Erythroblast (primary cell): Measurements from ENCODE around the gene XPR1.

Source experiments
- GATA1 ChIP-seq: IDR thresholded peaks from 2 replicates; pipeline ENCODE4 v1.6.1; 2011; ENCODE audit warnings: low read depth, mild to moderate bottlenecking, control low read depth, low read length, moderate library complexity
- POLR2A ChIP-seq: IDR thresholded peaks from 2 replicates; pipeline ENCODE4 v1.6.1; 2011; ENCODE audit warnings: mild to moderate bottlenecking, low read length

DNA sequence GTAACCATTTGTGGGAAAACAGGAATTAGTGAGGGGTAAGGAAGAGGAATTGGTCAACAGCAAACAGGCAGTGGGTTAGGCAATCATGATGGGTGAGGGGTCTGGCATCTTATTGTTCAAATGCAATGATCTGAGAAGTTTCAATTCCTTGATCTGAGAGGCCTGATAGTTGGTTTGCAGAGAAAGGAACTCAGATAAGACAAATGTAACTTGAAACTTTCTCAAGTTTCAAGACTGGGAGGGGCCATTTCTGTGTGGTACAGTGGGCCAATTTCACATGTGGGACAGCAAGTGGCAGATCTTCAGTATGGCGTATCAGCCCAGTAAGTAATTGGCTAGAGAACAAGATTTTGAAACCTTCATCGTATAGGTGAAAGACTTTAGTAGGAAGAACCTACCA lies 102.5 kb downstream of the XPR1 start:
- TF ChIP-seq POLR2A, result no peak
- no peak for TF ChIP-seq GATA1
